HG03025 (cell line): ENCODE data around the gene TRIP10.
"Not testable (repeated sequence)": the region's sequence is repeated elsewhere in the genome, so short reads cannot be mapped to it uniquely, and the experiment has no call there.

Source experiments
- ATAC-seq: cut with Tn5 transposase; IDR thresholded peaks from one replicate; pipeline ENCODE4 v1.9.1; 2021; ENCODE audit warnings: mild to moderate bottlenecking, moderate library complexity; ENCODE audit not compliant: unreplicated experiment, low FRiP score

The TRIP10 gene

GRCh38 chr19:6739390-6739882 lies at the start of gene TRIP10:
Gene TRIP10, plus strand, starts transcription at chr19:6739680. Its CDS starts 82 bp downstream, at chr19:6739762.
- ATAC-seq: no peak

GRCh38 chr19:6690160-6690885 lies 49.2 kb upstream of the TRIP10 start:
- ATAC-seq: no peak

- no peak for ATAC-seq
Observed at GRCh38 chr19:6691342-6691741, 48.1 kb upstream of the TRIP10 start.

GRCh38 chr19:6692027-6692426 lies 47.5 kb upstream of the TRIP10 start:
- ATAC-seq: no peak

GRCh38 chr19:6693056-6693471 lies 46.4 kb upstream of the TRIP10 start:
- no peak for ATAC-seq

- ATAC-seq: no peak
Observed at GRCh38 chr19:6693681-6694080, 45.8 kb upstream of the TRIP10 start.

- ATAC-seq: no peak
Observed at GRCh38 chr19:6694147-6694815, 45.2 kb upstream of the TRIP10 start.

GRCh38 chr19:6696239-6696820 lies 43.1 kb upstream of the TRIP10 start:
- no peak for ATAC-seq

- ATAC-seq: no peak
Observed at GRCh38 chr19:6697291-6697690, 42.2 kb upstream of the TRIP10 start.

GRCh38 chr19:6699935-6700334 lies 39.5 kb upstream of the TRIP10 start:
- ATAC-seq: no peak

- no peak for ATAC-seq
Observed at GRCh38 chr19:6700586-6701316, 38.7 kb upstream of the TRIP10 start.

GRCh38 chr19:6705931-6706632 lies 33.4 kb upstream of the TRIP10 start:
- ATAC-seq: no peak

GRCh38 chr19:6706633-6706958 lies 32.9 kb upstream of the TRIP10 start:
- no peak for ATAC-seq

- ATAC-seq: no peak
Observed at GRCh38 chr19:6707011-6707657, 32.3 kb upstream of the TRIP10 start.

- no peak for ATAC-seq
Observed at GRCh38 chr19:6707658-6708018, 31.8 kb upstream of the TRIP10 start.

GRCh38 chr19:6708346-6708745 lies 31.1 kb upstream of the TRIP10 start:
- no peak for ATAC-seq

GRCh38 chr19:6708913-6709312 lies 30.6 kb upstream of the TRIP10 start:
- not testable (repeated sequence) for ATAC-seq

- ATAC-seq: no peak
Observed at GRCh38 chr19:6709549-6709948, 29.9 kb upstream of the TRIP10 start.

- no peak for ATAC-seq
Observed at GRCh38 chr19:6710273-6711077, 29.0 kb upstream of the TRIP10 start.
